Measurements from ENCODE around the gene PLEKHG4B.

The PLEKHG4B gene

DNA sequence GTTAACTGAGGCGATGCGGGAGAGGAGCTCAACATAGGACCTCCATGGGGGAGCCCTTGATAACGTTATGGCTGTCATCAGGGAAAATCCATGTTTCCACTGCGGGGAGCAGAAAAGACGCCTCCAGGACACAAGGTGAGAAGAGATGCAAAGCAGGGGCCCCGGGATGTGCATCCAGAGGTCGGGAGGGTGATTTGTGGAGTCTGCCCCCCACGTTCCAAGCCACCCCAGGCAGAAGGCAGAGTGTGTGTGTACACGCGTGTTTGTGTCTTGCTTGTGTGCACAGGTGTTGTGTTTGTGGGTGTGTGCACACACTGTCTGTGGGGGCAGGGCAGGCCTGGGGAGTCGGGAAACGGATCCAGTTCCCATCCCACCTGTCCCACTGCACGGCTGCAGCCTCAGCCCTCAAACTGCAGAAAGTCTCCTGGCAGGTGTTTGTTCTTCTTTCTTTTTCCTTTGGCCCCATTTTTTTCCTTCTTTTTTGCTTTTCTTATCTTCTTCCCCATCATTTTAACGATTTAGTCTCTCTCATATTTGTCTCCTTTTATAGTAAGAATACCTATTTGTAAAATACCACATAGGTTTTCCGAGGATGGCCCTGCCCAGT is 17.4 kb upstream of the PLEKHG4B start:
- DNase-seq (ENCODE audit: low read depth in 2 of 2), result no peak

DNA sequence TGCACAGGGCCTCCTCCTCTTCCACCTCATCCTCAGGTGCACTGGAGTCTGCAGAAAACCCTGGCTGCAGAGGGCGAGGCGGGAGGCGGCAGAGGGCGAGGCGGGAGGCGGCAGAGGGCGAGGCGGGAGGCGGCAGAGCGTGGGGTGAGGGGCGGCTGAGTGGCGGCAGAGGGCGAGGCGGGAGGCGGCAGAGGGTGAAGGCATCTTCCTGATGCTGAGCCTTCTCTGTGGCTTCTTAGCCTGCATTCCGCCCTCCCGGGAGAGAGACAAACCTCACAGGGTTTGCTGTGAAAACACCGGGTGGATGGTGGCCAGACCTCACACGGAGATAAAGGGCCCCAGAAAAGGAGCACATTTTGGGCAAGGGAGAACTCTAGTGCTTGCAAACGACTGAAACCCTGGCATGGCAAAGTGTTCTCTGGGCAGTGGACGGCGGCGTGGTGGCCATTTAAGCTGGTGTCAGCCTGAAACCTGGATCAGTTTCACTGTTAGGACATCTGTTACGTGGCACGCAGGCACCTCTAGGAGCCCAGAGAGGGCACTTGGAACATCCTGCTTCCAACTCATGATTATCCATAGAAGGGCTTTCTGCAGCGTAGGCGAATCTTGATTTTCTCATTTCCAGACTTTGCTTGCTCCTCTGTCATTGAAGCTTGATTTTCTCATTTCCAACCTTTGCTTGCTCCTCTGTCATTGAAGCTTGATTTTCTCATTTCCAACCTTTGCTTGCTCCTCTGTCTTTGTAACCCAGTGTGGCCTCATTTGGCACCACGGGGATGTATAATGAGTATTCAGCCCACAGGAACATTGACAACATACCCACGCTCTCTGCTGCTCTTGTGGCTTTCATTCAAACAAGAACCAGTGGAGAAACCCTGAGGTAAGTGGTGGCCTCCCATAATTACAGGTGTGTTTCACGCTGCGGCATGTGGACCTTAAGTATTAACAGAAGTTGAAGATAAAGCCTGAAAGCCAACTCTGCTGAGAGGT is 16.3 kb upstream of the PLEKHG4B start:
- DNase-seq (ENCODE audit: low read depth in 2 of 2), result no peak

DNA sequence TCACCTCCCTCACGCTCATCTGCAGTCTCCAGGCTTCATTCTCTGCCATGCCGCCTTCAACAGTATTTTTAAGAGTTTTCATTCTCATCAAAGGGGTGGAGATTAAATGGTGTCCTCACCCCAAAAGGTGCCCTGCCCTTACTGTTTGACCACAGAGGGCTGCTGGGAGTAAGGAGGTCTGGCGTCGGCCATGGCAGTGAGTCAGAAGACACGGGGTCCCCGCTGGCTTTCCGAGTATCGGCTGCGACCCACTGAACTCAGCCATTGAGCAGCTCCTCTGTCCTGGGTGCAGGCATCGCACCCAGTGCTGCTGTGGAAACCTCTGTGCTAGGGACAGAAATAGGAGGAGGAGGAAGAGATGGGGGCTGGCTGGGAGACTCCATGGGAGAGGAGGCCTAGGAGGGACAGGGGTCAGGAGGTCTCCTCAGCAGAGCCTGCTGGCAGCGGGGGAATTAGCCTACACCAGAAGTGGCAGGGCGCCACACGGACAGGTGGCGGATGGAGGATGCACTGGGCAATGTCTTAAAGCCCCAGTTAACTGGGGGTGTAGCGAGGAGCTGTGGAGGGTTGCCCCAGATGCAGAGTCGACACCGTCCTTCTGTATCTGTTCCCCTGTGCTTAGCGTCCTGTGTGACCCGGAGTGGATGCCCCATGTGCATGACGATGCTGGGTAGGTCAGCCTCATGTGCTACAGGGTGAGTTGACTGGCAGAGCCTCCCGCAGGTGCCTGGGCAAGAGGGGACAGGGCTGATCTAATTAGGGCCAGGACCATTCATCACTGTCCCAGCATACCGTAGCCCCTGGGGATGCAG is 15.4 kb upstream of the PLEKHG4B start:
- DNase-seq (ENCODE audit: low read depth in 2 of 2), result no peak

DNA sequence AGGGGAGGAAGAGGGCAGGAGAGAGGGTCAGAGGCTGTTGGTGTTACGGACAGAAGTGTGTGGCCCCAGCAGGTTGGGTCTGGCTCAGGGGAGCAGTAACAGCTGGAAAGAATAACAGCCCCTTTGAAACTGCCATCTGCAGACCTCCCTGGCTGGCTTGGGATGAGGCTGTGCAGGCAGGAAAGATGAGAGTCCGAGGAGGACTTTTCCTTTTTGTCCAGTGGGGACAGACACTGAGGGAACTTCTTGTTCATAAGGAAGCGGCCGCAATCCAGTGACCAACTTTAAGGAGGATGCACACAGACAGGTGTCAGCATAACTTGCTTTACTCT is 14.8 kb upstream of the PLEKHG4B start:
- DNase-seq (ENCODE audit: low read depth in 2 of 2), result no peak

DNA sequence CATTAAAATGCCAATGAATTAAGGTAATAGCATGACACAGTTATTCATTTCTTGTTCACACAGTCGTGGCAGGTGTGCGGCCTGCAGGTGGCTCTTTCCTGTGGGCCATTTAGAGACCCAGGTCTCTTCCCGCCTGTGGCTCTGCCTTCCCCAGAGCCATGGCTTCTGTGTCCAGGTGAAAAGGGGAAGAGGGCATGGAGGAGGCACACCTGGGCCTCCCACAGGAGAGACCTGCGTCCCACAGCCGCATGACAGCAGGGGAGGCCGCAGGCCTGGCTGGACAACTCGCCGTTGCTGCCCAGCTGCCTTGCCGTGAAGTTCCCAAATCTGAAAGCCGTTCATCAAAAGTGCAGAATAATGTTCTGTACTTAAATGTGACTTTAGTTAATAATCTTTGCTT is 14.4 kb upstream of the PLEKHG4B start:
- DNase-seq (ENCODE audit: low read depth in 2 of 2), result no peak

DNA sequence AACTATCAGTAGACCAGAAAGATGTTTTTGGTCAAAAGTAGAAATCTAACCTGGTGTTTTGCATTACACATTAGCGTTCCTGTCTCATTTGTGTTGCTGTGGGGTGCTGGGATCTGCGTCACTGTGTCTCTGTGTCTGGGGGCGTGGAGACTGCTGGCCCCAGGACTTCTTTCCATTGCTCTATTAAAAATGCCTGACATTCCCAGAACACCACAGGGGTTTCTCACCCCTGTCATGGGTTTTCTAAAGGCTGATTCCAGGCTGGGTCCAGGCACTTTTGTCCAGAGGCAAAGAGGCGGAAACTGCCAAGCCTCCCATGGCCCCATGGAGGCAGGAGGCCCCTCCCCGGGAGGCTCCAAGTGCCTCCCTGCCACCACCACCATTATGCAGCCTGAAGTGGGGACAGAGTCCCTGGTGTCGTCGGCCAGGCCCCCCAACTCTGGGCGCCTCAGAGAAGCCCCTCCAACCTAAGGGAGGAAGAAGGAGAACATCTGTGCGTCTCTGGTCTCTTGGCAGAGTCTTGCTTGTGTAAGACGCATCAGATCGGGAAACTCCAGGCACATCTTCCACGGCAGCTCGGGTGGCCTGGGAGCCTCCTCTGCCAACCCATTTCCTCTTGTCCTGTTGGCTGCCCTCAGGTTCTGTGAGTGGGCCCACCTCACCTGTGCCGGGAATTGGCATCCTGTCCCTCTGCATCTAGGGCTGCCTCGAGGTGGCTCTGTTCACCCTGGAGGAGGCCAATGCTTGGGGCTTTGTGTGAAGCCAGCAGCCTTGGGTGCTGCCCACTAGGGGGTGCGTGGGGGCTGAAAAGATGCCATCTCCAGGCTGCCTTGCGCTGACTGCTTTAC is 13.8 kb upstream of the PLEKHG4B start:
- peak; percentile 4 to 22 for DNase-seq (ENCODE audit: low read depth in 2 of 2)

DNA sequence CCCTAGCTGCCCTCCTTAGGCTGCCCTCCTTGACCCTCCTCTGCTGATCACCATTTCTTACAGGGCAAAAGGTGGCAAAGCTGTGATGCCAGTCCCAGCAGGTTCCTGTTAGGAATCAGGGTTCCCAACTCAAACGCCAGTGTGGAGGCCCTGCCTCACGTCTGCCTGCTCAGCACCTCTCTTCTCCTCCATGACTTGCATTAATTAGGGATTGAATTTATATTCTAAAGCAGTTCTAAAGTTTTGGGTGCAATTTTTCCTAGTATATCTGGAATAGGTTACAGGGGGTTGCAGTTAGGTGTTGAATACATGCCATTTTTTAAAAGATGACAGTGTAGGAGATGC is 13.2 kb upstream of the PLEKHG4B start:
- DNase-seq (ENCODE audit: low read depth in 2 of 2), result no peak

DNA sequence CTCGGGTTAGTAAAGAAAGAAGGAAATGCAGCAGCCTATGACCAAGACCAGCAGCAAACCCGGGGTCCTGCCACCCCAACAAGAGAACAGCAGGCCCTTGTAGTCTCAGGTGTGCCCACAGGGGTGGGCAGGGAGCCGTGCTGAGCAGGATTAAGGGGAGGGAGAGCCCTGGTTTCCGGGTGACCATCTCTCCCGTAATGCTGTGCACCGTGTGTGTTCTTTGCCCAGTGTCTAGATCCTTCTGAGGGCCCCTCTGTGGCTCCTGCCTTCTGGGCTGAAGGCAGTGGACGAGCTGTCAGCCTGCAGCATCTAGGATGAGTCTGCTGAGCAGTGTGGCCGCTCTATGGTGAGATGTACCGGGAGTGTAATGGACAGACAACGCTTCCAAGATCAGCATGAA is 12.7 kb upstream of the PLEKHG4B start:
- no peak for DNase-seq (ENCODE audit: low read depth in 2 of 2)

DNA sequence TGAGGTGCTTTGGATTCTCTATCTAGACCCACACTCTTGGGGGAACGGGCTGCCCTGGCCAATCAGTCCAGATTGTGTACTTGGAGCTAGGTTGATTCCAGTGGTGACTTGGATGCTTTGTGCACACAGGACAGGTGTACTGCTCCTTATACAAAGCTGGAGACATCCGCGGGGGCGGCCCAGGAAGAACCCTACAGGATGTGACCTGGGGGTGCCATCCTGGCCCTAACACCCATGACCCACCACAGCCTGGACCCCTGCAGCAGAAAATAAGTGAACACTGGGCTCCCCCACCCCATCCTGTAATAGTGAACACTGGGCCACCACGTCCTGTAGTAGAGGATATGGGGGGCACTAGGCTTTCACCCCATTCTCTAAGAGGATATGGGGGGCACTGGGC is 12.1 kb upstream of the PLEKHG4B start:
- no peak for DNase-seq (ENCODE audit: low read depth in 2 of 2)

DNA sequence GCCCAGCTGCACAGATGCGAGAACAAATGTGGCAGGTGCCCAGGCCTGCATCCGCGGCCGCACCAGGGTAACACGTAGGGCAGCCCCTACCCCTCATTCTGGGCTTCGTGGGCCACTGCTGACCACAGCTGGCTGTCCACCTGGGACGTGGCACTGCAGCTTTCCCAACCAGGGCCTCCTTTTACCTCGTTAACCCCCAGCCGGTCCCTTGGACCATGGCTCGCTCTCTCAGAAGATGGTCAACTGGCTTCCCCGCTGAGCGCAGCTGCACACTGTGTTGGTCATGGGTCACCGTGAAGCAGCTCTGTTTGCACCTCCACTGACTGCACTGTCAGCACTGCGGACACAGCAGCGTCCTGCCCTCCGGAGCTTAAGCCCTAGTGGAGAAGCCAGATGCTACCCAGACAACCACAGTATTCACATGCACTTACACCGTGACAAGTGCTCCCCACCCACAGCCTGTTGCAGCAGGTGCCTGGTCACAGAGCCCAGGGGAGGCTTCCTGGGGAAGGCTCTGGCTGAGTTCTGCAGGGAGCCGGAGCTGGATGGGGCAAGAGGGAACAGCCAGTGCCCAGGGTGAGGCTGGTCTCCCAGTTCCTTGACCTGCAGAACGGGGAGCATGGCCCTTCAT is 10.5 kb upstream of the PLEKHG4B start:
- DNase-seq (ENCODE audit: low read depth in 2 of 2), result no peak

DNA sequence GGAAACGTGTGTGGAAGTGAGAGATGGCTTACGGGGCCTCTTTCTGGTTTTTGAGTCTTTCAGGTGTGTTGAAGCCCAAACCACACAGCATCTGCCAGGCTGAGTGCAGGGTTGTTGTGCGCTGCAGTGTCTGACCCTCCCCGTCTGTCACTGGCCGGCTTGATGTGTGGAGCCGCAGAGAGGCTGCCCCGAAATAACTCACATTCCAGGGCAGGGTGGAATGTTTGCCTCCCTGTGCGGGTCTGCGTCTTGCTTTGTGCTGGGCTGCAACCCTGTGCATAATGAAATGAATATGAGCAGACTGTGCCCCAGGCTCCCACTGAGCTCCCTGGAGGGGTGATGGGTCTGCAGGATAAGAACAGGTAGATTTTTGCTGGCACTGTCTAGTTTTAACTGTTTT is 9.9 kb upstream of the PLEKHG4B start:
- no peak for DNase-seq (ENCODE audit: low read depth in 2 of 2)

DNA sequence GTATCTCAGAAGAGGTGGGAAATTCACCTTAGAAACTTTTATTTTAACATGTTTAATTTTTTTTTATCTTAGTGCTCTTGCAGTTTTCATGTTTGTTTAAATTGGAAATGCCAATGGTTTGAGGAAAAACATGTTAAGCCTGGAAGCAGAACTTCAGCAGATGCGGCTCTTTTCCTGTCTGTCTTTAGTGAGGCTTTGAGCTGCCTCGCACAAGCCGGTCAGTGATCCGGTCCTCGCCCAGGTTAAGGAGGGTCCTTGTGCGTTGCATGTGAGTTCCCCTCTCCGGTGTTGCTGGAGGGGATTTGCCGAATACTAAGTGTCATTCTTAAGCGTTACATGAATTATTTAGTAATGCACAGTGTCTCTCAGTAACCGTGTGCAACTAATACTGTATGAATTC is 9.4 kb upstream of the PLEKHG4B start:
- DNase-seq (ENCODE audit: low read depth in 2 of 2), result no peak

DNA sequence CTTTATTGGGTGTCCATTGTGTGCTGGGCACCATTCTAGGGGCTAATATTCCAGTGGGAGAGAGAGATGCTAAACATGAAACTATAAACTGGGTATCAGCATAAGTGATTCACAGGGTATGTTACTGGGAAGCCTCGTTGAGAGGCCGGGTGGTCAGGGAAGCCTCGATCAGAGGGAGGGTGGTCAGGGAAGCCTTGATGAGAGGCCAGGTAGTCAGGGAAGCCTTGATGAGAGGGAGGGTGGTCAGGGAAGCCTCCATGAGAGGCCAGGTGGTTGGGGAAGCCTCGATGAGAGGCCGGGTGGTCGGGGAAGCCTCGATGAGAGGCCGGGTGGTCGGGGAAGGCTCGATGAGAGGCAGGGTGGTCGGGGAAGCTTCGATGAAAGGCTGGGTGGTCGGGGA is 8.9 kb upstream of the PLEKHG4B start:
- DNase-seq (ENCODE audit: low read depth in 2 of 2), result no peak

DNA sequence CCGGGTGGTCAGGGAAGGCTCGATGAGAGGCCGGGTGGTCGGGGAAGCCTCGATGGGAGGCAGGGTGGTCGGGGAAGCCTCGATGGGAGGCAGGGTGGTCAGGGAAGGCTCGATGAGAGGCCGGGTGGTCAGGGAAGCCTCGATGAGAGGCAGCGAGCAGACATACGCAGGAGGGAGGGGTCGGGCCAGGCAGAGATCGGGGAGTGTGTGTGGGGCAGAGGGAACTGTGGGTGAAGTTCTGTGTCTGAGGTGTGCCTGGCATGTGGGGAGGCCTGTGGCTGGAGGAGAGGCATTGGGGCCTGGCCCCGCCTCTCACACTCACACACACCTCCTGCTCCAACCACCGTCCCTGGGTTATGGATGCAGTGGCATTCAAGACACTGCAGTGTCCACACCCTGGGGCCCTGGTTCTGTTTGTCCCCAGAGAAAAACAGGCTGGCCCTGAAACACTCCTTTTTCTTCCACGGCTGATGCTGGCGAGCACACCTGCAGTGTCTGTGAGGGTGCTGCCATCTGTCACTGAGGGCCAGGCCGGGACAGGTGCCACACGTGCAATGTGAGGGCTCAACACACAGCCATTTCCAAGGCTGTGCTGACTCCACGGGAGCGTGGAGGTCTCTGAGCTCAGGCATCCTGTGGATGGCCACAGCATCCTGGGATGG is 6.5 kb upstream of the PLEKHG4B start:
- DNase-seq (ENCODE audit: low read depth in 2 of 2), result no peak

DNA sequence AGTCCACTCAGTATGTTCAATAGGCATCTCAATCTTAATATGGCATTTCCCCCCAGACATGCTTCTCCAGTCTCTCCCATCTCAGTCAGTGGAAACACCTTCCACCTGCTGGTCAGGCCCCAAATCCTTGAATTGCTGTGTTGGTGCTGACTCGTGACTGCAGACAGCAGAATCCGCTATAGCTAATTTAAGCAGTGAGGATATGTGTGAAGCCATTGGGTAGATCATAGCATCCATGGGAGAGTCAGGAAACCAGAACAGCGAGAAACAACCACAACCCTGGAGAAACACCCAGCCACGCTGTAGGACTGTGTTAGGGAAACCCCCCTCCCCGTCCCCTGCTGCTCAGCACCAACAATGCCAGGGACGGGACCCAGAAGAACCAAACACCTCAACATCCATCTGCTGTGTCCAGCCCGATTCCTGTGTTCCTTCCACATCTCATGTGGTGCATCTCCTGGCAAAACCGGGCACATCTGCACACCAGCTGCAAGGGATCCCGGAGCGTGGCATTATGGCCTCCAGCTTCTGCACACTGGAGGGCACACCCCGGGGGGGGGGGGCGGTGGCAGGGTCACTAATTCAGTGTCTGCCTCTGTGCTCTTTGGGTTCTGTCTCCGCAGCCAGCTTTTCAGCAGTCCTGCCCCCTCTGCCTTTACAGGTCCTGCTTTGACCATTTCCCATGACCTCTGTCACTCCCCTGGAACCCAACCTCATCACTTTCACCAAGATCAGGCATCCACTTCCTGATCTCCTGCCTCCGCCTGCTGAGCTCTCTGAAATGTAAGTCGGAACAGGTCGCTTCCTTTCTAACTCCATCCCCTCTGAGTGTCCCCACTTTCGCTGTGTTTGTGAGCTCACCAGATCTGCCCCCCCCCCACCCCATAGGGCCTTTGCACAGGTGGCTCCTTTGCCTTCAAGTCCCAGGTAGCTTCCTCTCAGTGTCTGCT is 2.4 kb upstream of the PLEKHG4B start:
- DNase-seq (ENCODE audit: low read depth in 2 of 2), result no peak

DNA sequence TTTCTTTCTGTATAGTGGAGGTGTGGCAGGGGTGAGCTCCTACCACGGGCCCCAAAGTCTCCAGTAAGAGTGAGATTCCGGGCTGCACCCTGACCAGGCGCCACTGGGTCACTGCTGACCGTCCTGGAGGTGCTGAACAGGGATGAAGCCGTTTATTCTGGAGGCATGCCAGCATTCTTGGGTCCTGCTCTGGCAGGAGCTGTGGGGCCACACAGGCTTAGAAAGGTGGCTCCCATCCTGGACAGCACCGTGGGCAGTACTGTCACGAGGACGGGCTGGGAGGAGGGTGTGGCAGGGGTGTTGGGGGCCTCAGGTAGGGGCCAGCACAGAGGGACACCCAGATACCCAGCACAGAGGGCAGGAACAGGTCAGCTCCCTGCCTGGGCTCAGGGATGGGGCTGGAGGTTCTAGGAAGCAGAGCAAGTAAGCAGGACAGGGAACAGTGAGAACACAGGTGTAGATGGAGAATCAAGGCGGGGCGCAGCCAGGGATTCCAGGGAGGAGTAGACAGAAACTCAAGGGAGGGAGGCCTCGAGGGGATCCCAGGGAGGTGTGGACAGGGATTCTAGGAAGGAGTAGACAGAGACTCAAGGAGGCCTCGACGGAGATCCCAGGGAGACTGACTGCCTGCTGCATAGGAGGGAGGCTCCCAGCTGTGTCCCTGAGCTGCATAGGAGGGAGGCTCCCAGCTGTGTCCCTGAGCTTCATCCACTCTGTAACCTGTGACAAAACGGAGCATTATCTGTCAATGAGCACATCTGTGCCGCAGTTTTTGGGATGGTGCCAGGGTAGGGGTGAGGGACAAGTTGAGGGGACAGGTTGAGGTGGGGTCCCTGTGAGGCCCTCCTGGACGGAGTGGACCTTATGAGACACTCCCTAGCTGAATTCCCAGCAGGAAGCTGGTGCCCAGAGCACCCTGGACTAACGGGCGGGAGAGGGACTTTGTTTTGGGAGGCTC is 1.1 kb upstream of the PLEKHG4B start:
- DNase-seq (ENCODE audit: low read depth in 2 of 2), result no peak

DNA sequence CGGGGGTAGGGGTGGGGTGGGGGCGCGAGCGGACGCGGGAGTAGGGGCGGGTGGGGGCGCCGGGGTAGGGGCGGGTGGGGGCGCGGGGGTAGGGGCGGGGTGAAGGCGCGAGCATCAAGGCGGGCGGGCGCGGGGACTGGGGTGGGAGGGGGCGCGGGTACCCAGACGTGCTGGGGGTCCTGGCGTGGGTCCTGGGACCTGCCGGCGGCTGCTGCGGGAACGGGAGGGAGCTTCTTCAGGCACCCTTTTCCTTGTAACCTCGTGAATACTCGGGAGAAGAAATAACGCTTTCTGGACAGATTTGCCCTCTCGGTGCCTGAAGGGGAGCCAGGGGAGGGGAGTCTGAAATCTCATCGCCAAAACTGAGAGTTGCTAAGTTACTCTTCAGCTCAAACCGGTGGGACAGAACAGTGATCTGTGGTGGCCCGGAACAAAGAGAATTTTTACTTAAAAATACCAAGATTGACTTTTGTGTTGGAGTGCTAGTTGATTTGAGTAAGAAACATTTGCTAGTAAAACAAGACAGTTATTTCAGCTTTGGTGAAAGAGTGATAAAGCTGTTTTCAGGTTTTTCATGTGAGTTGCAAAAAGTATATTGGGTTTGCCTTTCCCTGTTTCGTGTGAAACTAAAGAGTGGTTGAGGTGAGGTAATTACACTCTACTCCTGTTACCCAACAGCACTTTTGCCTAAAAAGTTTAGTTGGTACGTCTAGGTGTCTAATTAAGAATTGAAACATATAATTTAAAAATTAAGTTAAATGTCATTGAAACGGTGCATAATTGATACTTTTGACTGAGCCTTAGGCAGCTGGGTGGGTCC is 643 bp downstream of the PLEKHG4B start:
- no peak for DNase-seq (ENCODE audit: low read depth in 2 of 2)

Measured in stimulated activated CD8-positive, alpha-beta memory T cell treated with anti-CD3 and anti-CD28 coated beads, Interleukin-2, amount 100 ng/mL, for 48 hours (primary cell).